ENCODE results near the gene GNAQ. TPM values are rescaled to one million over a fixed set of nuclear protein-coding genes. Genes with fewer than 3 reads are reported as not detected.

The GNAQ gene
- total and polyA plus RNA-seq, 2 of the 13 experiments (the other 11 are each of a cell fraction or from before 2014, with no cell fraction given): 16.5 to 17.7 TPM

- H3K9me3 ChIP-seq (ENCODE audit: low read length): no peaks in the 10 kb centered on the region
- H3K4me2 ChIP-seq (ENCODE audit: low read depth, low read length): no peak overlapping the region
- H3K79me2 ChIP-seq (ENCODE audit: insufficient read depth, low read length): no peaks in the 10 kb centered on the region
- intact Hi-C loops (cut with micrococcal nuclease; ENCODE audit: unreplicated experiment): no loop called here
- TF ChIP-seq NRL (CRISPR knock-in tag; IDR thresholded peaks at IDR 0.05; ENCODE audit: borderline replicate concordance): no peak
- TF ChIP-seq, protein P1, sequence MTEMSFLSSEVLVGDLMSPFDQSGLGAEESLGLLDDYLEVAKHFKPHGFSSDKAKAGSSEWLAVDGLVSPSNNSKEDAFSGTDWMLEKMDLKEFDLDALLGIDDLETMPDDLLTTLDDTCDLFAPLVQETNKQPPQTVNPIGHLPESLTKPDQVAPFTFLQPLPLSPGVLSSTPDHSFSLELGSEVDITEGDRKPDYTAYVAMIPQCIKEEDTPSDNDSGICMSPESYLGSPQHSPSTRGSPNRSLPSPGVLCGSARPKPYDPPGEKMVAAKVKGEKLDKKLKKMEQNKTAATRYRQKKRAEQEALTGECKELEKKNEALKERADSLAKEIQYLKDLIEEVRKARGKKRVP (CRISPR knock-in tag; IDR thresholded peaks at IDR 0.05): no peak
- BruUV-seq (replicated peaks): no TSS peak
- no peaks in the 10 kb centered on the region for H3K36me3 ChIP-seq (replicated peaks in 1 of 2; ENCODE audit: control insufficient read depth in 1 of 2, insufficient read depth in 2 of 2, low read length in 2 of 2)
- CTCF ChIA-PET (ENCODE audit: low intra/inter-chr PET ratio, low total read pairs): no interaction called here
- no peaks in the 10 kb centered on the region for H4K20me1 ChIP-seq (ENCODE audit: insufficient read depth, low read length)
- FAIRE-seq: no peak
- POLR2A ChIA-PET: no interaction called here
- H3K27me3 ChIP-seq (ENCODE audit: control insufficient read depth in 1 of 2, insufficient read depth in 2 of 2, low read length in 2 of 2): peaks cover 0 to 6% of the 10 kb centered on the region in 2 experiments; a peak in 1 of 5 replicates
- H3K4me1 ChIP-seq (ENCODE audit: insufficient read depth, low read length): no peaks in the 10 kb centered on the region
- no peak for ATAC-seq
- no peak overlapping the region for H2AFZ ChIP-seq (ENCODE audit: low read length)
- in situ Hi-C loops (cut with HindIII; ENCODE audit: extremely low pct_ligation_motif_present, low pct_unique_long_range_greater_than_20kb): no loop called here
- DNase-seq (ENCODE audit: low spot score): no peak
- no peak overlapping the region for H3K4me3 ChIP-seq (replicated peaks in 1 of 3; ENCODE audit: insufficient read depth in 1 of 3, low read depth in 2 of 3, low read length in 3 of 3)
- no peak overlapping the region for H3K27ac ChIP-seq (ENCODE audit: extremely low read length, insufficient read depth, low read length)
- H3K9ac ChIP-seq (ENCODE audit: insufficient read depth, low read depth, low read length): no peak overlapping the region
- WGBS (ENCODE audit: low lambda C conversion rate): 28% methylated on average over 1 of the region's 1 CpG
These were observed 364.5 kb downstream of the GNAQ start for GRCh38 chr9:77667151-77667550.

Other genes starting within 250 kb of the GNAQ start
- gene CEP78, start 204.3 kb upstream of the GNAQ start, total RNA-seq (2016; rRNA removed; fragmentation: Illumina TruSeq; extraction: Trizol): 30.8 and 38.3 TPM in 2 replicates
- gene CEP78, start 204.3 kb upstream of the GNAQ start, polyA plus RNA-seq (2011; rRNA removed): 4.0 and 5.1 TPM in 2 replicates

Measured in HepG2 (cell line).